ENCODE measurements around the gene MYBPC3.

Gene MYBPC3

GRCh38 chr11:47391077-47391583, 38.6 kb upstream of the MYBPC3 start:
- Mint-ChIP-seq H3K9me3 (no peaks in the 10 kb centered on the region), H3K27ac (peak overlapping the region; percentile 52), H3K27me3 (ENCODE audit: low read depth) (no peaks in the 10 kb centered on the region), H3K4me1 (ENCODE audit: low read depth) (peaks cover 15% of the 10 kb centered on the region), H3K36me3 (ENCODE audit: low read depth) (no peaks in the 10 kb centered on the region), H3K4me3 (no peak overlapping the region)

- Mint-ChIP-seq H3K4me1 (ENCODE audit: low read depth) (peaks cover 14% of the 10 kb centered on the region), H3K27ac (no peak overlapping the region), H3K27me3 (ENCODE audit: low read depth) (no peaks in the 10 kb centered on the region), H3K4me3 (no peak overlapping the region), H3K36me3 (ENCODE audit: low read depth) (no peaks in the 10 kb centered on the region), H3K9me3 (no peaks in the 10 kb centered on the region)
Observed at GRCh38 chr11:47390422-47390760, 37.9 kb upstream of the MYBPC3 start.

- Mint-ChIP-seq H3K36me3 (ENCODE audit: low read depth) (no peaks in the 10 kb centered on the region), H3K4me3 (no peak overlapping the region), H3K9me3 (no peaks in the 10 kb centered on the region), H3K4me1 (ENCODE audit: low read depth) (peaks cover 13% of the 10 kb centered on the region), H3K27me3 (ENCODE audit: low read depth) (no peaks in the 10 kb centered on the region), H3K27ac (no peak overlapping the region)
Observed at GRCh38 chr11:47389577-47390421, 37.3 kb upstream of the MYBPC3 start.

- Mint-ChIP-seq H3K9me3 (no peaks in the 10 kb centered on the region), H3K27me3 (ENCODE audit: low read depth) (no peaks in the 10 kb centered on the region), H3K36me3 (ENCODE audit: low read depth) (no peaks in the 10 kb centered on the region), H3K27ac (no peak overlapping the region), H3K4me1 (ENCODE audit: low read depth) (peaks cover 9% of the 10 kb centered on the region), H3K4me3 (no peak overlapping the region)
Observed at GRCh38 chr11:47388697-47389576, 36.4 kb upstream of the MYBPC3 start.

- no peaks in the 10 kb centered on the region for H3K9me3 Mint-ChIP-seq
- no peak overlapping the region for H3K4me3 Mint-ChIP-seq
- H3K27ac Mint-ChIP-seq, result no peak overlapping the region
- no peaks in the 10 kb centered on the region for H3K36me3 Mint-ChIP-seq (ENCODE audit: low read depth)
- H3K4me1 Mint-ChIP-seq (ENCODE audit: low read depth), result peaks cover 9% of the 10 kb centered on the region
- H3K27me3 Mint-ChIP-seq (ENCODE audit: low read depth), result no peaks in the 10 kb centered on the region
Observed at GRCh38 chr11:47387944-47388696, 35.6 kb upstream of the MYBPC3 start.

GRCh38 chr11:47384498-47384897, 32.0 kb upstream of the MYBPC3 start:
- Mint-ChIP-seq H3K4me3 (no peak overlapping the region), H3K27ac (no peak overlapping the region), H3K36me3 (ENCODE audit: low read depth) (no peaks in the 10 kb centered on the region), H3K9me3 (no peaks in the 10 kb centered on the region), H3K27me3 (ENCODE audit: low read depth) (no peaks in the 10 kb centered on the region), H3K4me1 (ENCODE audit: low read depth) (peaks cover 4% of the 10 kb centered on the region)

- Mint-ChIP-seq H3K4me1 (ENCODE audit: low read depth) (peaks cover 3% of the 10 kb centered on the region), H3K9me3 (no peaks in the 10 kb centered on the region), H3K27ac (no peak overlapping the region)
Observed at GRCh38 chr11:47383071-47383470, 30.6 kb upstream of the MYBPC3 start.

GRCh38 chr11:47380078-47380477, 27.6 kb upstream of the MYBPC3 start:
- Mint-ChIP-seq H3K4me3 (no peak overlapping the region), H3K27me3 (ENCODE audit: low read depth) (no peaks in the 10 kb centered on the region), H3K4me1 (ENCODE audit: low read depth) (peaks cover 5% of the 10 kb centered on the region), H3K36me3 (ENCODE audit: low read depth) (no peaks in the 10 kb centered on the region), H3K9me3 (no peaks in the 10 kb centered on the region), H3K27ac (no peak overlapping the region)

More at GRCh38 chr11:47383071-47383470, 30.6 kb upstream of the MYBPC3 start:
- H3K4me3 Mint-ChIP-seq, result no peak overlapping the region
- H3K36me3 Mint-ChIP-seq (ENCODE audit: low read depth), result no peaks in the 10 kb centered on the region
- H3K27me3 Mint-ChIP-seq (ENCODE audit: low read depth), result no peaks in the 10 kb centered on the region

GRCh38 chr11:47379317-47379716, 26.8 kb upstream of the MYBPC3 start:
- no peak overlapping the region for H3K27ac Mint-ChIP-seq
- H3K4me1 Mint-ChIP-seq (ENCODE audit: low read depth), result peaks cover 5% of the 10 kb centered on the region
- no peaks in the 10 kb centered on the region for H3K36me3 Mint-ChIP-seq (ENCODE audit: low read depth)
- H3K27me3 Mint-ChIP-seq (ENCODE audit: low read depth), result no peaks in the 10 kb centered on the region
- no peaks in the 10 kb centered on the region for H3K9me3 Mint-ChIP-seq
- no peak overlapping the region for H3K4me3 Mint-ChIP-seq

GRCh38 chr11:47378836-47379170, 26.3 kb upstream of the MYBPC3 start:
- Mint-ChIP-seq H3K27ac (no peak overlapping the region), H3K36me3 (ENCODE audit: low read depth) (no peaks in the 10 kb centered on the region), H3K9me3 (no peaks in the 10 kb centered on the region), H3K4me3 (no peak overlapping the region), H3K4me1 (ENCODE audit: low read depth) (peaks cover 5% of the 10 kb centered on the region), H3K27me3 (ENCODE audit: low read depth) (no peaks in the 10 kb centered on the region)

- H3K27me3 Mint-ChIP-seq (ENCODE audit: low read depth), result no peaks in the 10 kb centered on the region
- no peak within 1 kb of the TSS for H3K27ac Mint-ChIP-seq
- no peaks in the 10 kb centered on the region for H3K9me3 Mint-ChIP-seq
- no peaks in the 10 kb centered on the region for H3K36me3 Mint-ChIP-seq (ENCODE audit: low read depth)
- peaks cover 5% of the 10 kb centered on the region for H3K4me1 Mint-ChIP-seq (ENCODE audit: low read depth)
- H3K4me3 Mint-ChIP-seq, result no peak within 1 kb of the TSS
Observed at GRCh38 chr11:47378010-47378835, 25.7 kb upstream of the MYBPC3 start, which contains the start of gene SPI1. Gene SPI1 (minus strand): TSS chr11:47378547. CDS start chr11:47378353, 194 bp downstream.

- no peak overlapping the region for H3K4me3 Mint-ChIP-seq
- peaks cover 5% of the 10 kb centered on the region for H3K4me1 Mint-ChIP-seq (ENCODE audit: low read depth)
Observed at GRCh38 chr11:47377571-47378009, 25.1 kb upstream of the MYBPC3 start.

GRCh38 chr11:47376525-47377371, 24.2 kb upstream of the MYBPC3 start:
- Mint-ChIP-seq H3K9me3 (no peaks in the 10 kb centered on the region), H3K27me3 (ENCODE audit: low read depth) (no peaks in the 10 kb centered on the region), H3K4me3 (no peak overlapping the region), H3K27ac (no peak overlapping the region), H3K36me3 (ENCODE audit: low read depth) (no peaks in the 10 kb centered on the region), H3K4me1 (ENCODE audit: low read depth) (peaks cover 2% of the 10 kb centered on the region)

More at GRCh38 chr11:47377571-47378009, 25.1 kb upstream of the MYBPC3 start:
- no peaks in the 10 kb centered on the region for H3K27me3 Mint-ChIP-seq (ENCODE audit: low read depth)
- no peak overlapping the region for H3K27ac Mint-ChIP-seq
- H3K36me3 Mint-ChIP-seq (ENCODE audit: low read depth), result no peaks in the 10 kb centered on the region
- no peaks in the 10 kb centered on the region for H3K9me3 Mint-ChIP-seq

Data from T-helper 1 cell treated with Interleukin-12 subunit alpha and Interleukin-12 subunit beta and Interleukin-4 antibody, amounts not matched to agents 30 μg/mL and 1 μg/mL, for 36 hours (primary cell).